ENCODE data around the gene RAX2.

The RAX2 gene

GRCh38 chr19:3734310-3734600 is 37.8 kb downstream of the RAX2 start:
- Histone ChIP-seq H3K4me3 (ENCODE audit: low read depth in 1 of 2, low read length in 2 of 2) (no peak overlapping the region), H2AFZ (ENCODE audit: low read depth, low read length) (no peak overlapping the region), H3K9me3 (ENCODE audit: insufficient read depth, low read length, severe bottlenecking) (no peaks in the 10 kb centered on the region), H3K9ac (ENCODE audit: low read depth, low read length) (no peak overlapping the region), H3K79me2 (ENCODE audit: insufficient read depth, low read length) (no peaks in the 10 kb centered on the region), H3K36me3 (ENCODE audit: insufficient read depth, low read length) (no peaks in the 10 kb centered on the region), H3K4me2 (ENCODE audit: insufficient read depth, low read length) (no peak overlapping the region), H4K20me1 (ENCODE audit: insufficient read depth, low read length) (no peaks in the 10 kb centered on the region), H3K27me3 (ENCODE audit: insufficient read depth, low read length, poor library complexity) (no peaks in the 10 kb centered on the region), H3K4me1 (ENCODE audit: insufficient read depth, low read length) (no peaks in the 10 kb centered on the region), H3K27ac (ENCODE audit: low read length) (no peak overlapping the region)
- DNase-seq (no peak), ATAC-seq (ENCODE audit: insufficient read depth, low read depth) (no peak)
- no peak for TF ChIP-seq CTCF (IDR thresholded peaks at IDR 0.05; ENCODE audit: borderline replicate concordance, extremely low read depth, low read length, poor library complexity, severe bottlenecking)

GRCh38 chr19:3733549-3734309 is 38.3 kb downstream of the RAX2 start:
- H3K4me1 ChIP-seq (ENCODE audit: insufficient read depth, low read length), result no peaks in the 10 kb centered on the region
- no peaks in the 10 kb centered on the region for H3K36me3 ChIP-seq (ENCODE audit: insufficient read depth, low read length)
- no peaks in the 10 kb centered on the region for H3K79me2 ChIP-seq (ENCODE audit: insufficient read depth, low read length)
- no peak for ATAC-seq (ENCODE audit: insufficient read depth, low read depth)
- no peaks in the 10 kb centered on the region for H4K20me1 ChIP-seq (ENCODE audit: insufficient read depth, low read length)
- TF ChIP-seq CTCF (IDR thresholded peaks at IDR 0.05; ENCODE audit: borderline replicate concordance, extremely low read depth, low read length, poor library complexity, severe bottlenecking) (no peak), EZH2 (IDR thresholded peaks at IDR 0.05; ENCODE audit: borderline replicate concordance, low read depth, low read length, severe bottlenecking) (no peak)
- no peak for DNase-seq
- no peaks in the 10 kb centered on the region for H3K27me3 ChIP-seq (ENCODE audit: insufficient read depth, low read length, poor library complexity)
- no peak overlapping the region for H3K27ac ChIP-seq (ENCODE audit: low read length)
- no peak overlapping the region for H3K9ac ChIP-seq (ENCODE audit: low read depth, low read length)
- H3K4me3 ChIP-seq (ENCODE audit: low read depth in 1 of 2, low read length in 2 of 2), result no peak overlapping the region
- no peaks in the 10 kb centered on the region for H3K9me3 ChIP-seq (ENCODE audit: insufficient read depth, low read length, severe bottlenecking)
- H2AFZ ChIP-seq (ENCODE audit: low read depth, low read length), result no peak overlapping the region
- no peak overlapping the region for H3K4me2 ChIP-seq (ENCODE audit: insufficient read depth, low read length)

GRCh38 chr19:3732108-3732507 is 39.9 kb downstream of the RAX2 start:
- no peak for TF ChIP-seq EZH2 (IDR thresholded peaks at IDR 0.05; ENCODE audit: borderline replicate concordance, low read depth, low read length, severe bottlenecking)
- peak; percentile 4 for TF ChIP-seq CTCF (IDR thresholded peaks at IDR 0.05; ENCODE audit: borderline replicate concordance, extremely low read depth, low read length, poor library complexity, severe bottlenecking)
- no peak overlapping the region for H3K9ac ChIP-seq (ENCODE audit: low read depth, low read length)
- DNase-seq, result no peak
- H4K20me1 ChIP-seq (ENCODE audit: insufficient read depth, low read length), result no peaks in the 10 kb centered on the region
- H3K9me3 ChIP-seq (ENCODE audit: insufficient read depth, low read length, severe bottlenecking), result no peaks in the 10 kb centered on the region
- no peaks in the 10 kb centered on the region for H3K79me2 ChIP-seq (ENCODE audit: insufficient read depth, low read length)
- no peak overlapping the region for H3K4me2 ChIP-seq (ENCODE audit: insufficient read depth, low read length)
- H3K4me1 ChIP-seq (ENCODE audit: insufficient read depth, low read length), result no peaks in the 10 kb centered on the region
- no peak overlapping the region for H2AFZ ChIP-seq (ENCODE audit: low read depth, low read length)
- H3K36me3 ChIP-seq (ENCODE audit: insufficient read depth, low read length), result no peaks in the 10 kb centered on the region
- no peak overlapping the region for H3K4me3 ChIP-seq (ENCODE audit: low read depth in 1 of 2, low read length in 2 of 2)
- H3K27ac ChIP-seq (ENCODE audit: low read length), result no peak overlapping the region
- no peaks in the 10 kb centered on the region for H3K27me3 ChIP-seq (ENCODE audit: insufficient read depth, low read length, poor library complexity)
- no peak for ATAC-seq (ENCODE audit: insufficient read depth, low read depth)

Data from DND-41 (cell line).